ENCODE data around the gene ATOSA.

GRCh38 chr15:52653431-52653964 lies 25.7 kb downstream of the ATOSA start:
- TF ChIP-seq CTCF (IDR thresholded peaks at IDR 0.05; ENCODE audit: insufficient read depth, low read length) = no peak
- TF ChIP-seq POLR2AphosphoS5 (IDR thresholded peaks at IDR 0.05; ENCODE audit: low read depth) = no peak
- TF ChIP-seq GABPA (IDR thresholded peaks at IDR 0.05; ENCODE audit: low read depth) = no peak
- TF ChIP-seq REST (IDR thresholded peaks at IDR 0.05; ENCODE audit: insufficient replicate concordance, low read depth) = no peak
- no peak for TF ChIP-seq SPI1 (IDR thresholded peaks at IDR 0.05; ENCODE audit: borderline replicate concordance, low read depth)
